ENCODE results near the gene PIANP.

Gene PIANP

DNA sequence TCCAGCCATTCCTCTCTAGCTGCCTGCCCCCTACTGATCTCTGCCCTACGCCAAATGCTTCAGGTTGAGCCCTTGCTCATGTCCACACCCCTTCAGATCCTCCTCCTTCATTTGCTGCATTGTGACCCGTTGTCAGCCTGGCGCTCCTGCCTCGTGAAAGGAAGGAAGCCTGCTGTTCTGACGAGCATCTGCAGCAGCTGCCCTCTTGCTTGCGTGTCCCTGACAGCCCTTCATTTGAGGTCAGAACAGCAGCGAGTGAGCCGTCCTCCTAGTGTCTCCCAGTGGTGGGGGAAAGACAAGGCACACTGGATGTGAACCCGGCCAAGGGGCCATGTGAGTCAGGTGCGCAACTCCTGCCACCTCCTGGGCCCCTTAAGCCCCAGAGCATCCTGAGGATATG, 3.0 kb upstream of the PIANP start:
- DNase-seq (ENCODE audit: low spot score) = no peak

DNA sequence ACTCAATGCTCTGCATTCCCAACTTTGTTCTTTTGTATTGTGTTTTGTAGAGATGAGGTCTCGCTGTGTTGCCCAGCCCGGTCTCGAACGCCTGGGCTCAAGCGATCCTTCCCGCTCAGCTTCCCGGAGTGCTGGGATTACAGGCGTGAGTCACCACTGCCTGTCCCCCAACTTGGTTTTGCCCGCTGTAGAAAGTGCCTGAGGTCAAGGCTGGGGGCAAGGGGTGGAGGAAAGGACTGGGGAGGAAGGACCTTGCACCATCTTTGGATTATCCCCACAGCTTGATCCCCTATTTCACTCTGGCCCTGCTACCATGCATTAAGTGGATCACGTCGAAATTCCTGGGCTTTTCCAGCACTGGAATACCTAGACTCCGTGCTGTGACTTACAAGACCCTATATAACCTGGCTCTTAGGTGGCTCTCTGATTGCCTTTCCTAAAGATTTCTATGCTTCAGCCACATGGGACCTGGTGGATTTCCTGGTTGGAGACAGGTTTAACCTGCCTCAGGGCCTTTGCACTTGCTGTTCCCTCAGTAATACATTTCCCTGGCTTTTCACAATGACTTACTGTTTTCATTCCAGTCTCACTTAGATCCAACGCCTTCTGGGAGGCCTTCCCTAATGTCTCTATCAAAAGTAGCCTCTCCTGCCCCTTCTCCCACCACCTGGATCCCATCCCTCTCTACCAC, 608 bp upstream of the PIANP start:
- no peak for DNase-seq (ENCODE audit: low spot score)

DNA sequence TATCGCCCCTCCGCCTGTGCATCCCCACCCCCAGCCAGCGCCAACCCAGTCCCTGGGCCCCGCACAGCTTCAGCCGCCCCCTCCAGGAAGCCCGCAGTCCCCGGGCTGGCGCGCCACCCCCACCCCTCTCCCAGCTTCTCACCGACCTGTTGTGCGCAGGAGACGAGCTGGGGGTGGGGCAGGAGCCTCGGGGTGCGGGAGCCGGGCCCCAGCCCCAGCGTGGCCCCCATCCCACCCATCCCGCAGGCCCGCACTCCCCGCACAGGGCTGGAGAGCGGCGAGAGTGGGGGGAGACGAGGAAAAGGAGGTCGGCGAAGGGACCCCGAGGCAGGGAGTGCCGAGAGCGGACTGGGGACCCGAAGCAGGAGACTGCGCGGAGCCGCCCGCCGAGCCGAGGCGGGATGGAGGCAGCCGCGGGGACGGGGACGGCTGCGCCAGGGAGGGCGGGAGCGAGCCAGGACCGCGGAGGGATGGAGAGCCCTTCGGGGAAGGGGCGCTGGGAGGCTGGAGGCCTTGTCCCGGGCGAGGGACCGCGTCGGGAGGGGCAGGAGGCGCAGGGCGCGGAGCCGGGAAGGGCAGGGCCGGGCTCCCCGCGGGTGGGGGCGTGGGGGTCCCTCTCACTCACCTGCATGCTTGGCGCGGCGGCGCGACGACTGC, 498 bp downstream of the PIANP start:
- no peak for DNase-seq (ENCODE audit: low spot score)

DNA sequence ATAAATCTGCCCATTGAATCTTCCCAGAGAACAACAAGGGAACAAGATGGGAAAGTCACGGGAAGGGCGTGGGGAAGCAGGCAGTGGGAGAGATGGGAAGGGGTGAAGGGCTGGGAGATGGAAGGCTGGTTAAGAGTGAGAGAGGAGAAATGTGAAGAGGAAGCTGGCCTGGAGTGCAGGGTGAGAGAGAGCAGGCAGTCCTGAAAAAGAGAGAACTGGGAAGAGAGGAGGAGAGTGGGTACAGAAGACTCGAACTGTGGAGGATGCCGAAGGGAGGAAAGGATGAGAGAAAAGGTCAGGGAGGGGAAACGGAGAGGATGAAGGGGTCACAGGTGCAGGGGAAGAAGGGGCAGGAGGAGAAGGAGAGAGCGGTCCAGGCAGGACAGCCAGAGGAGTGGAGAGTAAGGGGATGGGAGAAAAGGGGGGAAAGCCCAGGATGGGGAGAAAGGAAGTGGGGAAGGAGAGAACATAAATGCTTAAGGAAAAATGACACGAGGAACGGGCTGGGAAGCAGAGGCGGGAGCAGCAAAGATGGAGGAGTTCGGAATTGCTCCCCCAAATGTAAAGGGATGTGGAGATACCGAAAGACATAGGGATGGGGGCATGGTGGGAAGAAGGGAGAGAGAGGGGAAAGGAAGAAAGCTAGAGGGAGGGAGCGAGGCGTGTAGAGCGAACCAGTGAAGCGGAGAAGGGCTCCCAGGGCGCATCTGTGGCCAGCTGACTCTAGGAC, 1.2 kb downstream of the PIANP start:
- DNase-seq (ENCODE audit: low spot score) = no peak

DNA sequence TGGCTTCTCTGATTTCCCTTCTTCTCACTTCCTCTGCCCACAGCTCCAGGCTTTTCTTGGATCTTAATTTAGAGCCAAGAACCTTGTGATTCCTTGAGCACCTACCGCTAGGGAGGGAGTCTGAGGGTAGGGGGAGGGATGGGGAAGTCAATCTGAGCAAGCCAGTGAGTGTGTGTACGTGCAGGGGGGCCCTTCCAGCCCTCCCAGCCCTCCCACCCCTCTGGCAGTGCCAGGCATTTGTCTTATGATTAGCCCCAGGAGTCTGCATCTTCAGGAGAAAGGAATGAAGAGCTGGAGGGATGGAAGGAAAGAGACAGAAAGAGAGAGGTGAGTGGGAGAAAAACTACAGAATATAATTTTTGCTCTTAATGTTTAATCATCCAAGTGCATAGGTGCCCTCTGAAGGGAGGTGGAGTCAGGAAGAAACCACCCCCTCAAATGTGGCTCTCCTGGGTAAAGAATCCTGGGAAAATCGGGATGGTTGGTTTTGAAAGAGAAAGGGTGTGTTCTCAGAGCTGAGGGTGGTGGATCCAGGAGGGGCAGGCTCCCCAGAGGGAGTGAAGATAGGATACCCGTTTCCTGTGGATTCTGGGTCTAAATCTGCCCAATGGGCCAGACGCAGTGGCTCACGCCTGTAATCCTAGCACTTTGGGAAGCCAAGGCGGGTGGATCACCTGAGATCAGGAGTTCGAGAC, 2.1 kb downstream of the PIANP start:
- no peak for DNase-seq (ENCODE audit: low spot score)

DNA sequence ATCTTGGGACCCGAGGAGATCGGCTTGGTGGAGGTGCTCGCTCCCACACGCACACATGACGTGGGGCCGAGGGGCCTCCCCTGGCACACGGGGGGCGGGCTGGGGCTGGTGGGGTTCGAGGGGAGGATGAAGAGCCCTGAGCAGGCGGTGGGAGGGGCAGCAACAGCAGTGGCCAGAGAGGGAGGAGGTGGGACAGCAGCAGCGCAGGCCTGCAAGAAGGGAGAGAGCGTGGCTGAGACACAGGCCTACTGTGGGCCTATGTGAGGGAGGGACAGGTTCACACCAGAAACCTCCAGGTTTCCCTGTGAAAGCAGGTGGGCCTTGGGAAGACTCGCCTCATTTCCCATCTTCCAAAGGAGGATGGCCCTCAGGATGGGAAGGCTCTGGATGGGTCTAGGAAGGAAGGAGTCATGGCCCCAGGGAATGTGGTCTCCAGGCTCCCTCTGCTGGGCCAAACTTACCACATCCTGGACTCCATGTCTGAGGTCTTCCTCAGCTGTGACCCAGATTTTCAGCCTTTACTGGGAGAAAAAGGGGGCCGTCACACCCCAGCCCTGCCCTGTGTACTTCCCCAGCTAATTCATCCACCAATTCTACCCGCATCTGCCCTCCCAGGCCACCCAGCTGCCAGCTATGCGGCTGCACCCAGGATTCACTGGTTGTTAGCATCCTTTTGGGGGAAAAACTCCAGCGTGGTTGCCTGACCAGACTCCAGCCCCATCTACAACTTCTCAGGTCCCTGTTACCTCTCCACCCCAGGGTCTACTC, 2.8 kb downstream of the PIANP start:
- DNase-seq (ENCODE audit: low spot score) = peak; percentile 59

DNA sequence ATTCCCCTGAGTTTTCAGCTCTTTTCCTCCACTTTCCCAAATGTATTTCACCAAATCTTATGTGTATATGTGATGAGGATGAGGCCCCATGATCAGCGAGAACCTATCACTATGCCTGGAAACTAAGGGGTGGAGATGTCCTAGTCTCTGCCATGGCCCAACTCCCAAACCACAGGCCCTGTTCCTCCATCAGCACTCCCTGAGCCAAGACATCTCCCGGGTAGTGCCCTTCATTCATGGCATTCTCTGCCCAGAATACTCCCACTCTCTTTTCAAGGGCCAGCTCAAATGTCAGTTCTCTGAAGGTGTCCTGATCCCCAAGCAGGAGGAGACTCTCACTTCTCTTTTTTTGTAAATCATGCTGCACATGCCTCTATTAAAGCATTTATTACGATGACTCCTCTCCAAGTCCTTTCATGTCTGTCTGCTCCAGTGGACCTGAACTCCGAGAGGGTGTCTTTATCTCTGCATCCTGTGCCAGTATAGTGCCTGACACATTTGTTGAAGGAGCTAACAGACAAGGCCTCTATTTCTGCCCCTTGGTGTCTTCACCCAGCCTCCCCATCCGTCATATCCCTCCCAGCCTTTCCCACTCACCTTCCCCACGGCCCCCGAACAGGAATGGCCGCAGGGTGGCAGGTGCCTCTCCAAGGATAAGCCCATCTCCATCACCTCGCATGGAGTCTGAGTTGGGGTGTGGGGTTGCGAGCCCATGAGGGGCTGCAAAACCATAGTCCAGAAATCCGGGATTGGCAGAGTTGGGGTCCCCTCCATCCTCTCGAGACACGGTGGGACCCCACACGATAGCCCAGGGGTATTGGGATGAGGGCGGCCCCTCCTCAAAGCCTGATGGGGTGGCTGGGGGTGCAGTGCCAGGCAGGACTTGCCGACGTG, 3.7 kb downstream of the PIANP start:
- DNase-seq (ENCODE audit: low spot score) = no peak

DNA sequence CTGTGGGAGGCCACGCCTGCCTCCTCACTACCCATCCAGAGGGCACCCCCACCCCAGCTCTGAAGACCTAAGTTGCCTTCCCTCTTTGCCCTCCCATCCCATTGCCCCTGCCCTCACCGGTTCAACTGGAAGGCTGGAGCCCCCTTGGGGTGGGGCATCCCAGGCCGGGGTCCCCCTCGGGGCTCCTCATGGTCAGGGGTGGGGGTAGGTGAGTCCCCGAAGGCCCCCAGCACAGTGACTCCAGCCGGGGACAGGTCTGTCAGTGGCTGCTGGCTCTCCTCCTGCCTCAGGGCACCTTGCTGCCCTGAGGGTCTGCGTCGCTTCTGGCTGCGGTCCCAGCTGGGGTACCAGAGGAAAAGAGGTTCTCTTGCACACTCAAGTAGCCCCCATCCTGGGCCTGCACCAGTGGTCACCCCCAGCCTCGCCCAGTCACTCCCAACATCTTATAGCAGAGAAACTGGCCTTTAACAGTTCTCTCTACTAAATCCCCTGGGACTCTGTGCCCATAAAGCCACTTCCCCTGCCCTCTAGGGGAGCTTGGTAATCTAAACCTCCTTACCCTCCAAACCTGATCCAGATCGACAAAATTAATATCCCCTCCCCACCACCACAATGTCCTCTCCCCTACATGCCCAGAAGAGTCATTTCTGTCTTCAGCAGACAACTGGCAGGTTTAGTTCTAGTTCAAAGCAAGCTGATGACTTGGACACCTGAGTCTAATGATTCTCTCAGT, 5.1 kb downstream of the PIANP start:
- DNase-seq (ENCODE audit: low spot score) = no peak

DNA sequence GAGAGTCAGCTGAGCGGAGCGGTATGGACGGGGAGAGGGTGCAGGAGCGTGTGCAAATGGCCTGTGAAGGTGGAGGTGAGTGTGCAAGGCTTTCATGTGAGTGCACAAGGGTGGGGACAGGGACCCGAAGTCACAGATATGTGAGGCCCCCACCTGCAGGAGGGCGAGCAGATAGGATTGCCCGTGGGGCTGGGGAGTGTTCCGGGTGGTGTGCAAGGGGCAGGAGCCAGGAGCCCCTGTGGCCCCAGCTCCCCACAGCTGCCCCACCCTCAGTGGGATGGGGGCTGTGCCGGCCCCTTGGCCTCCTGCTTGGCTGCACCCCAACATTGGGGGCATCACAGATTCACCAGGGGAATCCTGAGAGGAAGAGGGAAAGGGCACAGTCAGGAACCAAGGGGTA, 5.9 kb downstream of the PIANP start:
- DNase-seq (ENCODE audit: low spot score) = no peak

DNA sequence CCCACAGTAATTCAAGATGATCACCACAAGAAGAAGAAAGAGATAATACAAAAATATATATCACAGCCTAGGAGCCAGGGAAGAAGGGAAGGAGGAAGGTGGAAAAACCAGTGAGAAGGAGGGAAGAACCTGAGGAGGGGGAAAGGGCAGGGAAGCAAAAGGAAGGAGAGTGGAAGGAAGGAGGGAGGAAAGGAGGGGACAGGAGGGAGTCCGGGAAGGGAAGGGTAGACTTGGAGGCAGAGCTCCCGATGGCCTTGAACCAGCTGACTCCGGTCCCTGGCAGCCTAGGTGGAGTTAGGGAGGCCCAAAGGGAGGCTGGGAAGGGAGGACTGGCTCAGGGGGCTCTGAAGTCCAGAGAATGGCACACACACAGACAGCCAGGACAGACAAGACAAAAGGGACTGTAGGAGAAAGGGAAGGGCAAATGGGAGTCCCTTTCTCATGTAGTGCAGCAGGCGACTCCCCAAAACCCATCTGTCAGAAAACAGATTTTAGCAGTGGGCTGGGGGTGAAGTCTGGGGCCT, 6.7 kb downstream of the PIANP start:
- no peak for DNase-seq (ENCODE audit: low spot score)

DNA sequence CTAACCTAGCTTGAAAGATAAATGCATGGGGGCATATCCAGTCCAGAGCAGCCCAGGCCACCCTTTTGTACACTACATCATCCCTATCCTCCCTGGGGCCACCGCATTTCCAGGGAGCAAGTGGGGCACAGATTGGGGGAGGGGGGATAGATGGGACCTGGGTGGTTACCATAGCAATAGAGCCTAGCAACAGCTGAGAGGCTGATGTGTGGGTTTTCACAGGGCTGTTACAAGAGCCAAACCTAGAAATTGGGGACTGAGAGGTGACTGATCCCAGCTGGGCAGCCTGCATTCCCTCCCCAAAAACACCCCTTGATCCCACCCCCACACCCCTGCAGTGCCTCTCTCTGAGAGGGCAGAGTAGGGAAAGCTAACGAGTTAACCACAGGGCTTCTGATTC, 7.7 kb downstream of the PIANP start:
- no peak for DNase-seq (ENCODE audit: low spot score)

DNA sequence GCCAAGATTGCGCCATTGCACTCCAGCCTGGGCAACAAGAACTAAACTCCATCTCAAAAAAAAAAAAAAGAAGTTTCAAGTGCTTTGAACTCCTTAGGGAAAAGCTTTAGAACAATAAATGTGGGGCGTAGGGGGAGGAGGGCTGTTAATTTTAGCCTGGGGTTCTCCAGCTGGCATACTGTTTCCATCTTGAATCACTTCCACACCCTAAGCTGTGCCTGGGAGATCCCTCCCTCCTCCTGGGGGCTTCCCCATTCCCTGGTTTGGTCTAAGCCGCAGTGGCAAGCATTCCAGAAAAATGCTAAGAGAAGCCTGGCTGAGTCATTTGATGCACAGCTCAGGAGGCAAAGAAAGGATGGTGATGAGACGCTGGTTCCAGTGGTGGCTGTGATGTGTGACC, 9.1 kb downstream of the PIANP start:
- DNase-seq (ENCODE audit: low spot score) = no peak

DNA sequence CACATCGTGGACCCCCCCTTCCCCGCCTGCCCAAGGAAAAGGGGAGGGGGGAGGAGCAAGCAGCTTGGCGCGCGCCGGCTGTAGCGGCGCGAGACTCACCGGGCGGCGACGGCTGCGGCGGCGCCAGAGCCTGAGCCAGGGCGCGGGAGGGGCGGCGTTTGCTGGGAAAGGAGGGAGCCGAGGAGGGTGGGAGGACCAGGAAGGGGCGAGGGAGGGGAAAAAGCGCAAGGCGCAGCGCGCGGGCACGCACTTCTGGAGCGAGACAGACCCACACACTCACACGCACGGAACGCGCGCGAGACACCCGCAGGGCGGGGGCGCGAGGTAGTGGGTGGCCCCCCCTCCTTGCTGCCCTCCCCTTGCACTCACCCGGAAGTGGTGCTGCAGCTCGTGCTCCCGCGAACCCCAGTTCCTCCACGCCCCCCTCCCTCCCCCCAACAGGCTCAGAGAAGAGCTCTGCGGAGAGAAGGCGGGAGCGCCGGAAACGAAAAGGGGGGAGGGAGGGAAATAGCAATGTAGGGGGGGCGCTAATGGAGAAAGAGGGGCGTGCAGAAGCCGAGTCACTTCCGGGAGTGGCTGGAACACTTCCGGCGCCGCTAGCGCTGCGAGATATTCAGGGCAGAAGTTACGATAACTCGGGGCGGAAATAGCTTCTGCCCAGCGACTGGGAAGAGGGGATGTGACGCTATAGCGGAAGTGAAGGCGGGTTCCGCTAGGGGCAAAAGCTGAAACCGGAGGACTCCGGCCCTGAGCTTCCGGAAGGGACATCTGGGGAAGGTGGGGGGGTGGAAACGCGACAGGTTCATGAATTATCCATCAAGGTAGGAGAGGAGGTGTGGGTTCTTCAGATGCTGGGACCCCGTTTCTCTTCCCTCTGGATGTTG, 11.4 kb downstream of the PIANP start, which contains the start of gene ZNF384:
TSS of gene ZNF384 (minus strand) at position 377 of the 884 bp plus-strand sequence. CDS start 9,855 bp downstream, outside the sequence.
- peak; percentile 100 for DNase-seq (ENCODE audit: low spot score)

DNA sequence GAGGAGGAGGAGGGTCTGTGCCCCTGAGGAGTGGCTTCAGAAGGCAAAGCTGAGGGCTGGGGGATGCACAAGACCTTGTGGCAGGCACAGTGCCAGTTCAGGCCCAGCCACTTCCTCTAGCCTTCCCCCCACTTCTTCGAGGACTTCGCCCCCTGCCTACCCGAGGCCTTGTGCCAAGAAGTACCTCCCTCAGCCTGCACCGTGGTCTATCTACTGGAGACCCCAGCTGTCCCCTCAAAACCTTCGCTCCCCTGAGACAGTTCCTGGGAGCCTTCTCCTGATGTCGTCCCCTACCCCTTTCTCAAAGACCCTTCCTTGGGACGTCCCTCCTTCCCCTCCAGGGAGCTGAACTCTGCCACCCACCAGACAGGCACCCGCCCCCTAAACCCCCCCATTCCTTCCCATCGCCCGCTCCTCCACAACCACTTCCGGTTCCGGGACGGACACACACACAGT, 12.0 kb downstream of the PIANP start:
- DNase-seq (ENCODE audit: low spot score) = peak; percentile 43

DNA sequence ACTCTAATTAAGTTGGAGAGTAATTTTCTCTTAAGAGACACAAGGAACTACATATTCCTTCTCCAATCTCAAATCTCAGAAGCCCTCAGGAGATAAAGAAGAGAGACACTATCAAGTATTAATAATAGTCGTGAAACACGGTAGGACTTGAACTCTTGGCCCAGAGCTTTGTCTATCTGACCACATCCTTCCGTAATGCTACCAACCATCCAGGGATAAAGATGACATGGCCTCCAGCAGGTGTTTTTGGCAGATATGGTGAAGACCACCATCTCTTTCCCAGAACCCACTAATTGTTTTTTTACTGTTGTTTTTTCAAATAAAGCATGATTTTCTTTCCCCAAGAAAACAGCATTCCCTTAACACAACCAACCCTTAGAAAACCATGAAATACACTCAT, 14.8 kb downstream of the PIANP start:
- DNase-seq (ENCODE audit: low spot score) = no peak

DNA sequence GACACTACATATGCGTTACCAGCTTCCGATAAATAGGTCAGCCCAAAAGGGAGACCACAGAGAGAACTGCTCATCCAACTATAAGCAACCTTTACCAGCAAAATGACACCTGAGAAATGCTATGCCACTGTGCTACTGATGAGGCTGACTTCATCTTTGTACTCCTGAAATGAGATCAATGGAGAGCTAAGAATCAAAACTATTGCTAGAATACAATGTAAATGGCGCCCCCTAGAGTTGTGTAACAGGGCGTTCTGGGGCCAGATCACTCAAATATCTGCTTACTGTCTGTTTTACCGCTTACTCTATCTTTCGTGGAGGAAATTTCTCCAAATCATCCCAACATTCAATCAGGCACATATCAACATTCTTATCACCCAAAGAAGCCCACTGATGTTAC, 16.0 kb downstream of the PIANP start:
- no peak for DNase-seq (ENCODE audit: low spot score)

DNA sequence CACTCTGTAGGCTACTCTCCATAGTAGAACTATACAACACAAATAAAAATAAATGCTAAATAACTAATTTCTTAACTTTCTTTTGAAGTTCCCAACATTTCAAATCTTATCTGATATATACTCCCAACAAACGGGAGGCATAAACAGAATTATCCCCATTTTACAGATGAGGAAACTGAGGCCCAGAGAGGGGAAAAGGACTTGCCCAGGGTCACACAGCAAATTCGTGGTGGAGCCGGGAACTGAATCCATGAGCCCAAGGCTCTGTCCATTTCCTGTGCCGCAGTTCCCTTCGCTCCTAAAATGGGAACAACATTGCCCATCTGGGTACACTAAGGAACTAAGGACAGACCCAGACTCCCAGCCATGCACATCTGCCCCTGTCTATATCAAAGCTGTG, 23.7 kb downstream of the PIANP start:
- no peak for DNase-seq (ENCODE audit: low spot score)

DNA sequence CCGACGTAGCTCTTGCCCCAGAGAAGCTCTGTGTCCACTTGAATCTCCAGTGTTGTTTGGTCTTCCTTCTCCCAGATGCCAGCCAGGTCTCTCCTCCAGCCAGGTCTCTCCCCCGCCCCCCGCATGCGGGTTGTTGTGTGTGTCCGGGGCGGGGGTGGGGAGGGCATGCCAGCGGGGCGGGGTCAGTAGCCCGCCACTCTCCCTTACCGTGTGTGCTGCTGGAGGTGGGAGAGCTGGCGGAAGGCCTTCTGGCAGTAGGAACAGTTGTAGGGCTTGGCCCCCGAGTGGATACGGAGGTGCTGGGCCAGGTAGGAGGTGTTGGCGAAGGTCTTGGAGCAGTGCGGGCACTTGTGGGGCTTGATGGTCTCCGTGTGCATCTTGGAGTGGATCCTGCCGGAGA, 28.5 kb downstream of the PIANP start:
- DNase-seq (ENCODE audit: low spot score) = no peak

Data from LoVo (cell line).